GM23248 (cell line): ENCODE results near the gene PLXDC2. TPM values are rescaled to one million over a fixed set of nuclear protein-coding genes. Genes with fewer than 3 reads are reported as not detected.

Experiments used
- DNase-seq: peaks from one replicate; pipeline ENCODE4 v3.0.0-alpha.2; 2015
- H2AFZ ChIP-seq: fragments of 200-600 bp; sonication (generic); 2 replicates; pipeline ENCODE4 v1.6.1; 2016; ENCODE audit warnings: antibody characterized with exemption
- H3F3A ChIP-seq: fragments of 200-600 bp; sonication (generic); 2 replicates; pipeline ENCODE4 v1.6.1; 2016; ENCODE audit warnings: mild to moderate bottlenecking, antibody characterized with exemption, mixed run types; ENCODE audit not compliant: insufficient read depth
- H3K27ac ChIP-seq: fragments of 200-600 bp; sonication (generic); 2 replicates; pipeline ENCODE4 v1.5.1; 2016; ENCODE audit warnings: mild to moderate bottlenecking
- H3K27me3 ChIP-seq: fragments of 200-600 bp; sonication (generic); replicated peaks from 2 replicates; pipeline ENCODE4 v1.6.1; 2016; ENCODE audit warnings: mild to moderate bottlenecking; ENCODE audit not compliant: insufficient read depth
- H3K36me3 ChIP-seq: fragments of 200-600 bp; sonication (generic); 2 replicates; pipeline ENCODE4 v1.6.1; 2016; ENCODE audit warnings: low read depth, mild to moderate bottlenecking
- H3K4me1 ChIP-seq: fragments of 200-600 bp; sonication (generic); 2 replicates; pipeline ENCODE4 v1.6.1; 2016; ENCODE audit warnings: mild to moderate bottlenecking; ENCODE audit not compliant: insufficient read depth
- H3K4me2 ChIP-seq: fragments of 200-600 bp; sonication (generic); one replicate; pipeline ENCODE4 v1.6.1; 2016; ENCODE audit warnings: mild to moderate bottlenecking; ENCODE audit not compliant: unreplicated experiment
- H3K4me3 ChIP-seq: fragments of 200-600 bp; sonication (generic); 2 replicates; pipeline ENCODE4 v1.5.1; 2016; ENCODE audit warnings: mild to moderate bottlenecking
- H3K79me2 ChIP-seq: fragments of 200-600 bp; sonication (generic); 2 replicates; pipeline ENCODE4 v1.6.1; 2016; ENCODE audit warnings: mild to moderate bottlenecking; ENCODE audit not compliant: insufficient read depth
- H3K9ac ChIP-seq: fragments of 200-600 bp; sonication (generic); 2 replicates; pipeline ENCODE4 v1.6.1; 2016; ENCODE audit warnings: mild to moderate bottlenecking
- H3K9me2 ChIP-seq: fragments of 200-600 bp; sonication (generic); 2 replicates; pipeline ENCODE4 v1.6.1; 2016; ENCODE audit warnings: mixed run types, mild to moderate bottlenecking, moderate library complexity; ENCODE audit not compliant: insufficient read depth
- H3K9me3 ChIP-seq: fragments of 200-600 bp; sonication (generic); one replicate; pipeline ENCODE4 v1.6.1; 2017; ENCODE audit warnings: low read depth
- H4K20me1 ChIP-seq: fragments of 200-600 bp; sonication (generic); 2 replicates; pipeline ENCODE4 v1.6.0; 2016; ENCODE audit not compliant: insufficient read depth
- EZH2 ChIP-seq: fragments of 200-600 bp; sonication (generic); IDR thresholded peaks from 2 replicates; pipeline ENCODE4 v1.6.1; 2018; ENCODE audit warnings: antibody characterized with exemption, mild to moderate bottlenecking; ENCODE audit not compliant: insufficient read depth, poor library complexity, severe bottlenecking
- EZH2phosphoT487 ChIP-seq: fragments of 200-600 bp; sonication (generic); IDR thresholded peaks from 2 replicates; pipeline ENCODE4 v1.6.1; 2018; ENCODE audit warnings: antibody characterized with exemption, moderate library complexity, mild to moderate bottlenecking, low read depth; ENCODE audit not compliant: insufficient read depth
- WGBS, 2 experiments: methylation state at CpG; one replicate each; pipeline ENCODE4 v1.1.6; 2015 to 2017; ENCODE audit warnings: low lambda C conversion rate in 2 of 2, low coverage in 1 of 2; ENCODE audit errors: missing lambda C conversion rate in 2 of 2; 5-methylcytosine and 5-hydroxymethylcytosine counted together
- in situ Hi-C: fragments of 300-500 bp; cut with MboI; formaldehyde crosslinking; loops from 2 replicates; pipeline ENCODE4 v1.15.0; 2020
- polyA plus RNA-seq: library from polyadenylated mRNA; unstranded; fragments of >200 nt; fragmentation: Nextera tagmentation; extraction: Ambion mirVana; gene quantifications from 2 replicates; pipeline ENCODE4 v1.2.1, GENCODE V29; 2016
- total RNA-seq: library from RNA; depleted of rRNA; stranded (reverse); fragments of >200 nt; shearing (Covaris generic); gene quantifications from 2 replicates; pipeline ENCODE4 v1.2.3, GENCODE V29; 2014

The PLXDC2 gene
- total and polyA plus RNA-seq, 2 experiments from 2014 or later = 0.81 to 2.3 TPM

DNA sequence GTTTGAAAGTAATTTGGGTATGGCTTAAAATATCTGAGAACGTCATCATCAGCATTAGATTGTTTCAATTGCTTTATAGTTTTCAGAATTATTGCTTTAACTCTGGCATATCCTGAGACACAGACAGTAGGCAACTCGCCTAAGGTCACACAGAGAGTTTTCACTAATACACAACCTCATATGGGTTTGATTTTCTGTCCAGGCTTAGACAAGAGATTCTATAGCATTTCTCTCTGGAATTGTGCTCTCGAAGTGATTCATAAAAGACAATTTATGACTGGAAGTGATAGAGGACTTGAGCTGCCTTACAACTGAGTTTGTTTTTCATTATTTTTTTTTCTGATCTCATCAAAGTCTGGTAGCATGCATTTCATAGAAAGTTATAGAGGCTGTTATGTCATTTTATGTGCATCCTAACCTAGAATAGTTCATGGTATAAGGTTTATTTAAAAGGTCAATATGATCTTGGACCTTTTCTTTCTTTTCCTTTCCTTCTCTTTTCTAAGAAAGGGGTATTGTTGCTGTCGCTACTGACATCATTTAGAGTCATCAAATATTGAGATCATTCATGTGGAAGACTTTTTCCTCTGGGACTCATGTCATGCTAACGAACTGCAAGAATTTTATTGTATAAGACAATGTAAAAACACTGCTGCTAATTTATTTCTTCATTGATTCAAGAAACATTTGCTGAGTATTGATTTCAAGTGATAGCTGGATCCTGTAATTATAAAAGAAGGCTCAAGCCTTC is 278.2 kb downstream of the PLXDC2 start:
- Histone ChIP-seq H2AFZ (no peak overlapping the region), H3K79me2 (no peaks in the 10 kb centered on the region), H3K9ac (no peak overlapping the region), H3K36me3 (no peaks in the 10 kb centered on the region), H3K4me2 (no peak overlapping the region), H3K27ac (no peak overlapping the region), H3K27me3 (no peaks in the 10 kb centered on the region), H3K9me3 (no peaks in the 10 kb centered on the region), H3K9me2 (no peaks in the 10 kb centered on the region), H4K20me1 (no peaks in the 10 kb centered on the region), H3F3A (no peaks in the 10 kb centered on the region), H3K4me3 (no peak overlapping the region), H3K4me1 (no peaks in the 10 kb centered on the region)
- 17 to 18% methylated on average over 5 of the region's 5 CpGs for WGBS, 2 experiments
- DNase-seq = no peak
- TF ChIP-seq EZH2 = no peak
- no peak for TF ChIP-seq EZH2phosphoT487
- in situ Hi-C loops = no loop called here

DNA sequence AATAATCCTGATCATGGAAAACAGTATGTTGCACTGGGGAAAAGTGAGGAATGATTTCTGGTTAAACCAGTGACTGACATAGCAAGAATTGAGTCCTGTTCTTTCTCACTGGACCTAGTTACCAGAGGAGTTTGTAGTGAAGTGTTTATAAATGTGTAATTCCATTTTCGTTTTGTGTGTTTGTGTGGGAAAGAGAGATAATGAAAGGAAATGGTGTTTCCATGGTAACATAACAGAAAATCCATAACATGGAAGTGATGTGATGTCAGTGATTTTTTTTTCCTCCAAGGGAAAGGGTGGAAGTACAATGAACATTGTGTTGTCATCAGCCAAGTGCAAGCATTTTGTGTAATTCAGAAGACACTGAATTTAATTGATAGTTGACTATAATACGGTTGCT is 283.9 kb downstream of the PLXDC2 start:
- WGBS, 2 experiments = 19 to 25% methylated on average over 2 of the region's 2 CpGs
- no peak overlapping the region for H3K27ac ChIP-seq
- H3K4me2 ChIP-seq = no peak overlapping the region
- DNase-seq = peak; percentile 12
- no peaks in the 10 kb centered on the region for H3K9me3 ChIP-seq
- no peaks in the 10 kb centered on the region for H3K36me3 ChIP-seq
- H3K79me2 ChIP-seq = no peaks in the 10 kb centered on the region
- no peaks in the 10 kb centered on the region; the same call in 1 of the 2 replicates for H3K9me2 ChIP-seq
- no peak for TF ChIP-seq EZH2
- no peak for TF ChIP-seq EZH2phosphoT487
- in situ Hi-C loops = no loop called here
- no peak overlapping the region for H3K4me3 ChIP-seq
- no peaks in the 10 kb centered on the region for H3K4me1 ChIP-seq
- H3K27me3 ChIP-seq = no peaks in the 10 kb centered on the region
- no peak overlapping the region for H2AFZ ChIP-seq
- H3K9ac ChIP-seq = no peak overlapping the region
- no peaks in the 10 kb centered on the region for H4K20me1 ChIP-seq
- H3F3A ChIP-seq = no peaks in the 10 kb centered on the region

DNA sequence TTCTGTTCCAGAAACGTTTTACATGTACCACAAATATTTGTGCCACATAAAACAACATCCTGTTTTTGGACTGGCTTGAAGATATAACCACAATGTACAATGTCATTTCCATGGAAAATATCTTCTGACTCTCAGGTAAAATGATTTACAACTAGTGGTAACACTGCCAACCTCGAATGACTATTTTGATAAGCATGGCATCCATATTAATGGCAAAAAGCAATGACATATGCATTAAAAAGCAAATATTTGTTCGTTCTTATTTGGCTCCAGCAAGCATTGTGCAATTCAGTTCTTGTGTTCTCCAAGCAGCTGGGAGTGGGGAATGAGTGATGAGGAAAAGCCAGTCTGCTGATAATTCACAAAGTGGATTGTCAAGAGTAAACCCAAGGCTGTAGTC is 289.0 kb downstream of the PLXDC2 start:
- no peak overlapping the region for H2AFZ ChIP-seq
- no peak overlapping the region for H3K9ac ChIP-seq
- H4K20me1 ChIP-seq = no peaks in the 10 kb centered on the region
- WGBS, 2 experiments = 10 to 14% methylated on average over 3 of the region's 3 CpGs
- H3K4me1 ChIP-seq = no peaks in the 10 kb centered on the region
- H3K4me2 ChIP-seq = no peak overlapping the region
- in situ Hi-C loops = no loop called here
- no peaks in the 10 kb centered on the region for H3K27me3 ChIP-seq
- no peaks in the 10 kb centered on the region for H3F3A ChIP-seq
- H3K9me2 ChIP-seq = no peaks in the 10 kb centered on the region; the same call in 1 of the 2 replicates
- no peak overlapping the region for H3K27ac ChIP-seq
- H3K79me2 ChIP-seq = no peaks in the 10 kb centered on the region
- TF ChIP-seq EZH2phosphoT487 (no peak), EZH2 (no peak)
- no peak for DNase-seq
- no peaks in the 10 kb centered on the region for H3K36me3 ChIP-seq
- H3K9me3 ChIP-seq = no peaks in the 10 kb centered on the region
- H3K4me3 ChIP-seq = no peak overlapping the region

DNA sequence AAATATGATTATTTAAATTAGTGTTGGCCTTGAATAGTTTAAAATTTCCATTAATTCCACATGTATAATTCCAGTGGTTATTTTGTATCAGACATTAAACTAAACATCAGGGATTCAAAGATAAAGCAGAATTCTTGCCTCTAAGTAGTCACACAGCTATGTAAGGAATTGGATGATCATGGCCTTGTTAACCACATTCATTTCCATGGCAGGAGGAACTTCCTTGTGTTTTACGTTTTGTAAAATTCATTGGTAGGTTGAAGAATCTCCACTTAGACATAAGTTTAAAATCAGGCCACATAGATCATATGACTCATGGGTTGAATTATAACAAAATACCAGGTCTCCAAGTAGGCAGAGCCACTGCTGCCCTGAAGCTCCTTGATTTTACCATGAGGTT is 289.7 kb downstream of the PLXDC2 start:
- WGBS, 2 experiments = 69 to 71% methylated on average over 1 of the region's 1 CpG
- no peak for TF ChIP-seq EZH2
- TF ChIP-seq EZH2phosphoT487 = no peak
- no peaks in the 10 kb centered on the region for H3K9me3 ChIP-seq
- no peaks in the 10 kb centered on the region for H3K27me3 ChIP-seq
- no peaks in the 10 kb centered on the region for H3F3A ChIP-seq
- in situ Hi-C loops = no loop called here
- H3K36me3 ChIP-seq = no peaks in the 10 kb centered on the region
- no peaks in the 10 kb centered on the region for H3K79me2 ChIP-seq
- no peak overlapping the region for H3K4me3 ChIP-seq
- no peaks in the 10 kb centered on the region; the same call in 1 of the 2 replicates for H3K9me2 ChIP-seq
- H4K20me1 ChIP-seq = no peaks in the 10 kb centered on the region
- no peak overlapping the region for H3K27ac ChIP-seq
- H3K4me1 ChIP-seq = no peaks in the 10 kb centered on the region
- no peak overlapping the region for H2AFZ ChIP-seq
- H3K9ac ChIP-seq = no peak overlapping the region
- no peak overlapping the region for H3K4me2 ChIP-seq
- no peak for DNase-seq
